ENCODE measurements around the gene SEMA3C.

- TF ChIP-seq POLR2A (IDR thresholded peaks at IDR 0.05) (no peak), CTCF (IDR thresholded peaks at IDR 0.05) (no peak), POLR2AphosphoS5 (IDR thresholded peaks at IDR 0.05) (no peak)
Observed at GRCh38 chr7:80875537-80876120, 43.2 kb downstream of the SEMA3C start.

All from sigmoid colon (tissue), 4 donors.